B cell (primary cell): Measurements from ENCODE around the gene NELFE.

Experiments
- CTCF ChIP-seq: fragments of 200-600 bp; IDR thresholded peaks from one replicate; pipeline ENCODE4 v1.8.0; 2022; ENCODE audit warnings: antibody characterized with exemption, mild to moderate bottlenecking
- EZH2 ChIP-seq: IDR thresholded peaks from 2 replicates; pipeline ENCODE4 v1.6.1; 2012; ENCODE audit warnings: borderline replicate concordance, low read depth, mild to moderate bottlenecking, moderate library complexity, low read length; ENCODE audit not compliant: insufficient read depth, poor library complexity, severe bottlenecking

GRCh38 chr6:31945507-31946369, 13.0 kb downstream of the NELFE start, which contains the start of gene CFB:
- TF ChIP-seq CTCF, result no peak
- no peak for TF ChIP-seq EZH2
